ENCODE data around the gene ZBTB43. TPM values are rescaled to one million over a fixed set of nuclear protein-coding genes. Genes with fewer than 3 reads are reported as not detected.

Gene ZBTB43
- total RNA-seq, 1 experiment from 2014 or later, result 6.4 TPM

- Histone ChIP-seq H3K27ac (ENCODE audit: low read length) (no peak overlapping the region), H3K9me2 (replicated peaks; ENCODE audit: insufficient read depth, low read length) (no peaks in the 10 kb centered on the region), H3K4me1 (ENCODE audit: low read length) (no peaks in the 10 kb centered on the region), H3K79me2 (ENCODE audit: low read length) (no peaks in the 10 kb centered on the region), H3K27me3 (ENCODE audit: low read length) (no peaks in the 10 kb centered on the region), H2AFZ (ENCODE audit: low read length) (no peak overlapping the region), H4K20me1 (ENCODE audit: insufficient read depth, low read depth, low read length) (peaks cover 4% of the 10 kb centered on the region; the same call in 1 of the 2 replicates), H3K36me3 (ENCODE audit: insufficient read depth, low read length) (no peaks in the 10 kb centered on the region), H3K4me2 (ENCODE audit: low read depth, low read length, poor library complexity, severe bottlenecking) (no peak overlapping the region), H3K9me3 (ENCODE audit: low read length) (no peaks in the 10 kb centered on the region), H3K9ac (ENCODE audit: low read length) (no peak overlapping the region), H3K4me3 (ENCODE audit: low read length) (no peak overlapping the region)
- no peak for DNase-seq
Observed at GRCh38 chr9:126882746-126883145, 77.9 kb downstream of the ZBTB43 start.

GRCh38 chr9:126883636-126884035 lies 78.8 kb downstream of the ZBTB43 start:
- Histone ChIP-seq H3K4me1 (ENCODE audit: low read length) (no peaks in the 10 kb centered on the region), H3K9me3 (ENCODE audit: low read length) (no peaks in the 10 kb centered on the region), H2AFZ (ENCODE audit: low read length) (no peak overlapping the region), H3K9ac (ENCODE audit: low read length) (no peak overlapping the region), H3K27ac (ENCODE audit: low read length) (no peak overlapping the region), H3K79me2 (ENCODE audit: low read length) (no peaks in the 10 kb centered on the region), H3K4me2 (ENCODE audit: low read depth, low read length, poor library complexity, severe bottlenecking) (no peak overlapping the region), H4K20me1 (ENCODE audit: insufficient read depth, low read depth, low read length) (peaks cover 4% of the 10 kb centered on the region; the same call in 1 of the 2 replicates), H3K27me3 (ENCODE audit: low read length) (no peaks in the 10 kb centered on the region), H3K4me3 (ENCODE audit: low read length) (no peak overlapping the region), H3K36me3 (ENCODE audit: insufficient read depth, low read length) (no peaks in the 10 kb centered on the region), H3K9me2 (replicated peaks; ENCODE audit: insufficient read depth, low read length) (no peaks in the 10 kb centered on the region)
- DNase-seq, result no peak

GRCh38 chr9:126885131-126885641 lies 80.3 kb downstream of the ZBTB43 start:
- Histone ChIP-seq H4K20me1 (ENCODE audit: insufficient read depth, low read depth, low read length) (peaks cover 4% of the 10 kb centered on the region; the same call in 1 of the 2 replicates), H3K4me2 (ENCODE audit: low read depth, low read length, poor library complexity, severe bottlenecking) (no peak overlapping the region), H3K4me3 (ENCODE audit: low read length) (no peak overlapping the region)

GRCh38 chr9:126886034-126886822 lies 81.4 kb downstream of the ZBTB43 start:
- Histone ChIP-seq H3K27ac (ENCODE audit: low read length) (no peak overlapping the region), H2AFZ (ENCODE audit: low read length) (no peak overlapping the region), H4K20me1 (ENCODE audit: insufficient read depth, low read depth, low read length) (peaks cover 4% of the 10 kb centered on the region; the same call in 1 of the 2 replicates), H3K9ac (ENCODE audit: low read length) (no peak overlapping the region), H3K4me1 (ENCODE audit: low read length) (no peaks in the 10 kb centered on the region), H3K79me2 (ENCODE audit: low read length) (no peaks in the 10 kb centered on the region), H3K27me3 (ENCODE audit: low read length) (no peaks in the 10 kb centered on the region), H3K9me2 (replicated peaks; ENCODE audit: insufficient read depth, low read length) (no peaks in the 10 kb centered on the region), H3K4me3 (ENCODE audit: low read length) (no peak overlapping the region), H3K9me3 (ENCODE audit: low read length) (no peaks in the 10 kb centered on the region), H3K4me2 (ENCODE audit: low read depth, low read length, poor library complexity, severe bottlenecking) (no peak overlapping the region), H3K36me3 (ENCODE audit: insufficient read depth, low read length) (no peaks in the 10 kb centered on the region)
- DNase-seq, result no peak

More at GRCh38 chr9:126885131-126885641, 80.3 kb downstream of the ZBTB43 start:
- Histone ChIP-seq H3K36me3 (ENCODE audit: insufficient read depth, low read length) (no peaks in the 10 kb centered on the region), H3K9ac (ENCODE audit: low read length) (no peak overlapping the region), H3K27ac (ENCODE audit: low read length) (no peak overlapping the region), H3K9me3 (ENCODE audit: low read length) (no peaks in the 10 kb centered on the region), H3K9me2 (replicated peaks; ENCODE audit: insufficient read depth, low read length) (no peaks in the 10 kb centered on the region), H3K4me1 (ENCODE audit: low read length) (no peaks in the 10 kb centered on the region), H3K79me2 (ENCODE audit: low read length) (no peaks in the 10 kb centered on the region), H2AFZ (ENCODE audit: low read length) (no peak overlapping the region), H3K27me3 (ENCODE audit: low read length) (no peaks in the 10 kb centered on the region)
- DNase-seq, result no peak

- DNase-seq, result no peak
- no peaks in the 10 kb centered on the region for H3K79me2 ChIP-seq (ENCODE audit: low read length)
- H3K9ac ChIP-seq (ENCODE audit: low read length), result no peak overlapping the region
- H3K9me3 ChIP-seq (ENCODE audit: low read length), result no peaks in the 10 kb centered on the region
- H3K4me2 ChIP-seq (ENCODE audit: low read depth, low read length, poor library complexity, severe bottlenecking), result no peak overlapping the region
- no peak overlapping the region for H3K27ac ChIP-seq (ENCODE audit: low read length)
- H3K4me1 ChIP-seq (ENCODE audit: low read length), result no peaks in the 10 kb centered on the region
- no peaks in the 10 kb centered on the region for H3K27me3 ChIP-seq (ENCODE audit: low read length)
- H2AFZ ChIP-seq (ENCODE audit: low read length), result no peak overlapping the region
- H3K9me2 ChIP-seq (replicated peaks; ENCODE audit: insufficient read depth, low read length), result no peaks in the 10 kb centered on the region
- no peaks in the 10 kb centered on the region for H3K36me3 ChIP-seq (ENCODE audit: insufficient read depth, low read length)
- H4K20me1 ChIP-seq (ENCODE audit: insufficient read depth, low read depth, low read length), result peaks cover 4% of the 10 kb centered on the region; the same call in 1 of the 2 replicates
- no peak overlapping the region for H3K4me3 ChIP-seq (ENCODE audit: low read length)
Observed at GRCh38 chr9:126886897-126887296, 82.1 kb downstream of the ZBTB43 start.

Other genes with a start within 250 kb of the ZBTB43 start
- gene LMX1B, start 191.1 kb upstream of the ZBTB43 start, total RNA-seq (2014; rRNA removed; shearing (Covaris generic); ENCODE audit: low replicate concordance), result not detected in 2 replicates
- 4.6 and 8.1 TPM in 2 replicates for gene ZBTB34, start 55.6 kb downstream of the ZBTB43 start, total RNA-seq (2014; rRNA removed; shearing (Covaris generic); ENCODE audit: low replicate concordance)
- gene RALGPS1, start 109.7 kb downstream of the ZBTB43 start, total RNA-seq (2014; rRNA removed; shearing (Covaris generic); ENCODE audit: low replicate concordance), result 7.0 and 8.2 TPM in 2 replicates

All from Karpas-422 (cell line).